Central memory CD8-positive, alpha-beta T cell (primary cell): ENCODE data around the gene CA10.

ENCODE experiments used
- ATAC-seq: fragments of 150-1000 bp; cut with Tn5 transposase; replicated peaks from 2 replicates; pipeline ENCODE4 v1.10.0; 2022; ENCODE audit warnings: mild to moderate bottlenecking, moderate FRiP score, moderate number of reproducible peaks; ENCODE audit not compliant: poor library complexity, severe bottlenecking; ENCODE audit errors: extremely low read depth
- DNase-seq, 2 donors: peaks; one replicate each; pipeline ENCODE4 v3.0.0; 2021; ENCODE audit warnings: low spot score in 2 of 2
- H3K27ac Mint-ChIP-seq: one replicate; pipeline ENCODE4 v1.8.0; 2022; ENCODE audit warnings: low read depth, mild to moderate bottlenecking, moderate library complexity, mixed read lengths
- H3K27me3 Mint-ChIP-seq: one replicate; pipeline ENCODE4 v1.8.0; 2022; ENCODE audit warnings: mixed read lengths
- H3K36me3 Mint-ChIP-seq: one replicate; pipeline ENCODE4 v1.8.0; 2022; ENCODE audit warnings: mild to moderate bottlenecking, moderate library complexity, mixed read lengths; ENCODE audit not compliant: insufficient read depth
- H3K4me1 Mint-ChIP-seq: one replicate; pipeline ENCODE4 v1.8.0; 2022; ENCODE audit warnings: mixed read lengths
- H3K4me3 Mint-ChIP-seq: one replicate; pipeline ENCODE4 v1.8.0; 2022; ENCODE audit warnings: mild to moderate bottlenecking, moderate library complexity, mixed read lengths
- H3K9me3 Mint-ChIP-seq: one replicate; pipeline ENCODE4 v1.8.0; 2022; ENCODE audit warnings: mixed read lengths

CA10 gene

DNA sequence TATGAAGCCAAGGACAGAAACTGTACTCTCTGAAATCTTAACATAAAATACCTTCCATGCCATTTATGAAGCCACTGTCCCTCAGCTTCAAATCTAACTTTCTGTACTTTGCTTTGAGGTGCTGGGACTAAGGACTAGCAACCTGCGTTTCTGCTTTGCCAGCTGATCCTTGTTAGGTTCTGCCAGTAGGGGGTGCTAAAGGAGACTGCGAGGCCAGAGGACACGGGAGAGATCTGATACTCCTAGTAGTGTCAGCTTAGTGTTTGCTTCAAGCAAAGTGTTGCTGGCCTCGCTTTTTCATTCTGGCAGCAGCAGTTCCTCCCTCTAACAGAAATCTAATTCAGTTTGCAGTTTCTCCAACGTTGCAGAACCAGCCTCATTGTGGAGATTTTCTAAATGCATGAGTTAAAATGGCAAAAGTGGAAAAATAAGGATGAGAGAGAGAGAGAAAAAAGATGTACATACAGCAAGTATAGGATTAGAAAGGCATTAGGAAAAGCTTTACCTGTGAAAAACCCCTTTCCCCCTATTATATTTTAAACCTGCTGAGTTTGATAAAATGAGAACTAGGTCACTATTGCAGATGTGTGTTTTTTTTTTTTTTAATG, 297.5 kb downstream of the CA10 start:
- H3K9me3 Mint-ChIP-seq = no peaks in the 10 kb centered on the region
- no peaks in the 10 kb centered on the region for H3K27me3 Mint-ChIP-seq
- H3K27ac Mint-ChIP-seq = no peak overlapping the region
- H3K36me3 Mint-ChIP-seq = no peaks in the 10 kb centered on the region
- H3K4me1 Mint-ChIP-seq = no peaks in the 10 kb centered on the region
- H3K4me3 Mint-ChIP-seq = no peak overlapping the region
- ATAC-seq (no peak), DNase-seq (no peak)

GRCh38 chr17:51857052-51857597, 301.4 kb downstream of the CA10 start:
- H3K27me3 Mint-ChIP-seq = peaks cover 15% of the 10 kb centered on the region
- no peak overlapping the region for H3K4me3 Mint-ChIP-seq
- no peak overlapping the region for H3K27ac Mint-ChIP-seq
- no peaks in the 10 kb centered on the region for H3K36me3 Mint-ChIP-seq
- no peaks in the 10 kb centered on the region for H3K9me3 Mint-ChIP-seq
- DNase-seq (no peak), ATAC-seq (no peak)
- no peaks in the 10 kb centered on the region for H3K4me1 Mint-ChIP-seq

DNA sequence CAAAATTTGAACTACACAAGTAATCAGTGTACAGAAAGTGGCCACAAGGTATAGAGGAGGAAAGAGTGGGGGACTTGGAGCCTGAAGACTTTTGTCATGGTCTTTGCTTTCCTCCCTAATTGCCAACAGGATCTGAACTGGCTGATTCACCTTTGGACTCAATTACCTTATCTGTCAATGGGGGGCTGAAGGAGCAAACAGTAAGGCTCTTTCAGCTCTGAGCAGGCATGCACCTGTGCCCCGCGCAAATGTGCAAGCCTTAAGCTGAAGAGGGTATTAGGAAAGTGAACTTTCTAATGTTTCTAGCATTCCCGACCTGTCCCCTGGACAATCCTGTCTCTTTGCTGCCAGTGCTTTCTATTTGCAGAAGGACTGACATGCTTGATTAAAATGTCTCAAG, 302.7 kb downstream of the CA10 start:
- Mint-ChIP-seq H3K27ac (no peak overlapping the region), H3K4me1 (no peaks in the 10 kb centered on the region), H3K27me3 (peaks cover 15% of the 10 kb centered on the region), H3K4me3 (no peak overlapping the region), H3K36me3 (no peaks in the 10 kb centered on the region), H3K9me3 (no peaks in the 10 kb centered on the region)
- DNase-seq (no peak), ATAC-seq (no peak)

DNA sequence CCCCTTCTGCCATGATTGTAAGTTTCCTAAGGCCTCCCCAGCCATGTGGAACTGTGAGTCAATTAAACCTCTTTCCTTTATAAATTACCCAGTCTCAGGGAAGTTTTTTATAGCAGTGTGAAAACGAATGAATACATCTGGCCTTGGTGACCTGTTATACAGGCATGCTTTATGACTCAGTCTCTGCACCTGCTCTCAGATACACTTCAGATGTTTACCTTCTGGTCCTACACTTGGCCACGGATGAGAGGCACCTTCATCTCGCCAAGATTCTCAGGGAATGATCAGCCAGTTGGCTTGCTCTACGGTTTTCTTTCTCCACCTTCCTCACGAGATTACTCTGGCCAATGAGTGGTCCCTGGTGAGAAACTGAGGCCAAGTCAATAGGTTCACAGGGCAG, 304.7 kb downstream of the CA10 start:
- Mint-ChIP-seq H3K4me3 (no peak overlapping the region), H3K27ac (no peak overlapping the region), H3K9me3 (no peaks in the 10 kb centered on the region), H3K36me3 (no peaks in the 10 kb centered on the region), H3K4me1 (no peaks in the 10 kb centered on the region), H3K27me3 (peaks cover 15% of the 10 kb centered on the region)
- ATAC-seq (no peak), DNase-seq (no peak)

DNA sequence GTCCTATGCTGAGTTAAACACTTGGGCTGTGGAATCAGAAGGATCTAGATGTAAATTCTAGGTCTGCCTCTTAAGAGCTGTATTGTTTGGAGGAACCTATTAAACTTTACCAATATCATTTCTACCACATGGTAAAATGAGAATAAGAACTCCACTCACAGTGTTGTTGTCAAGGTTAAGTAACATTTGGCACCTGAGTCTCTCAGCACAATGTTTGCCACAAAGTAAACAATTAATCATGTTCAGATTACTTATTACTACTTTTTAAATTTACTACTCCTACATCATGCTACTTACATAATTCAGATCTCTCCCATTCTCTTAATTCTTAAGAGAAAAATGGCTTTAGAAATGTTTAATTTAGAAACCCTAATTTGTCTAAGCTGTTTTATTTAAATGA, 305.9 kb downstream of the CA10 start:
- Mint-ChIP-seq H3K27me3 (peaks cover 15% of the 10 kb centered on the region), H3K27ac (no peak overlapping the region), H3K9me3 (no peaks in the 10 kb centered on the region), H3K4me3 (no peak overlapping the region), H3K36me3 (no peaks in the 10 kb centered on the region), H3K4me1 (no peaks in the 10 kb centered on the region)
- no peak for ATAC-seq
- DNase-seq = no peak

- no peak overlapping the region for H3K27ac Mint-ChIP-seq
- H3K27me3 Mint-ChIP-seq = peaks cover 22% of the 10 kb centered on the region
- DNase-seq (no peak), ATAC-seq (no peak)
- no peaks in the 10 kb centered on the region for H3K36me3 Mint-ChIP-seq
- no peaks in the 10 kb centered on the region for H3K4me1 Mint-ChIP-seq
- no peaks in the 10 kb centered on the region for H3K9me3 Mint-ChIP-seq
- no peak overlapping the region for H3K4me3 Mint-ChIP-seq
Observed at GRCh38 chr17:51850201-51850600, 308.3 kb downstream of the CA10 start.

DNA sequence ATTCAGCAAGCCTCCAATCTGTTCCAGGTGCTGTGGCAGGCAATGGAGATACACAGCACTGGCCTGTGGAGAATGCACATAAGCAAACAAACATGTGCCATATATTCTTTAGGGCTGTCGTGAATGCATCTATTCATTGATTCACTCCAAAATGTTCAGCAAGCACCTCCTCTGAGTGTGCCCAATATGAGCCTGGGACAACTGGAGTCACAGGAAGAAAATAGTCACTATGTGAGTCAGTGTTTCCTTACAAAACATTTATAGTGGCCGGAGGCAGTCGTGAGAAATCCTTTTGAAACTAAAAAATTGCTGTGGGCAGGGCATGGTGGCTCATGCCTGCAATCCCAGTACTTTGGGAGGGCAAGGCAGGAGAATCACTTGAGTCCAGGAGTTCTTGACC, 310.1 kb downstream of the CA10 start:
- Mint-ChIP-seq H3K9me3 (no peaks in the 10 kb centered on the region), H3K27ac (no peak overlapping the region), H3K4me3 (no peak overlapping the region), H3K36me3 (no peaks in the 10 kb centered on the region), H3K4me1 (no peaks in the 10 kb centered on the region), H3K27me3 (peaks cover 9% of the 10 kb centered on the region)
- ATAC-seq = no peak
- no peak for DNase-seq

GRCh38 chr17:51846566-51846965, 311.9 kb downstream of the CA10 start:
- no peaks in the 10 kb centered on the region for H3K4me1 Mint-ChIP-seq
- no peaks in the 10 kb centered on the region for H3K9me3 Mint-ChIP-seq
- H3K36me3 Mint-ChIP-seq = no peaks in the 10 kb centered on the region
- no peak overlapping the region for H3K4me3 Mint-ChIP-seq
- ATAC-seq (no peak), DNase-seq (no peak)
- no peak overlapping the region for H3K27ac Mint-ChIP-seq
- peaks cover 9% of the 10 kb centered on the region for H3K27me3 Mint-ChIP-seq

DNA sequence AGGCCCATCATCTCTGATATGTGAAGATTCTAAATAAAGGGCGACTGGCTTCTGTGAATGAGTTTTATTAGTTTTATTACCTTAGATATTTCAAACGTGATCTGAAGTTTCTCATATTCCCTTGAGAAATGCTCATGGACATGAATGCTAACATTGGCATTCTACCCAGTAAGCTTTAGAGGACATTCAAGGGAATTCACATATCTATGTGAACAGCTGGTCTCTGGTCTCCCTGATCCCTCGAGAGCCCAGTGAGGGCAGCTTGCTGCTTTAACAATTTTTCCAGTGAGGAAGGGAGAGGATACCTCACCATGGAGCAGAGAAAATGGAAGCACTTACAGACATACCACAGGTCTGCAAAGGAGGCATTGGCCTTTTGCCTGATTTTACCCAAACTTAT, 312.7 kb downstream of the CA10 start:
- ATAC-seq (no peak), DNase-seq (no peak)
- no peak overlapping the region for H3K4me3 Mint-ChIP-seq
- H3K4me1 Mint-ChIP-seq = no peaks in the 10 kb centered on the region
- H3K27ac Mint-ChIP-seq = no peak overlapping the region
- no peaks in the 10 kb centered on the region for H3K36me3 Mint-ChIP-seq
- no peaks in the 10 kb centered on the region for H3K9me3 Mint-ChIP-seq
- H3K27me3 Mint-ChIP-seq = peaks cover 9% of the 10 kb centered on the region

GRCh38 chr17:51842763-51843162, 315.8 kb downstream of the CA10 start:
- Mint-ChIP-seq H3K27ac (no peak overlapping the region), H3K9me3 (no peaks in the 10 kb centered on the region), H3K36me3 (no peaks in the 10 kb centered on the region), H3K4me1 (no peaks in the 10 kb centered on the region), H3K27me3 (peaks cover 9% of the 10 kb centered on the region), H3K4me3 (no peak overlapping the region)
- ATAC-seq (no peak), DNase-seq (no peak)

GRCh38 chr17:51841669-51842068, 316.8 kb downstream of the CA10 start:
- no peak overlapping the region for H3K27ac Mint-ChIP-seq
- H3K36me3 Mint-ChIP-seq = no peaks in the 10 kb centered on the region

GRCh38 chr17:51840688-51841087, 317.8 kb downstream of the CA10 start:
- Mint-ChIP-seq H3K9me3 (no peaks in the 10 kb centered on the region), H3K27me3 (peaks cover 3% of the 10 kb centered on the region), H3K27ac (no peak overlapping the region), H3K4me3 (no peak overlapping the region), H3K36me3 (no peaks in the 10 kb centered on the region), H3K4me1 (no peaks in the 10 kb centered on the region)
- DNase-seq (no peak), ATAC-seq (no peak)

More at GRCh38 chr17:51841669-51842068, 316.8 kb downstream of the CA10 start:
- DNase-seq (no peak), ATAC-seq (no peak)
- Mint-ChIP-seq H3K4me3 (no peak overlapping the region), H3K9me3 (no peaks in the 10 kb centered on the region), H3K27me3 (peaks cover 9% of the 10 kb centered on the region), H3K4me1 (no peaks in the 10 kb centered on the region)

GRCh38 chr17:51833620-51834019, 324.9 kb downstream of the CA10 start:
- ATAC-seq (no peak), DNase-seq (no peak)
- Mint-ChIP-seq H3K27ac (no peak overlapping the region), H3K4me3 (no peak overlapping the region), H3K4me1 (no peaks in the 10 kb centered on the region), H3K9me3 (no peaks in the 10 kb centered on the region), H3K36me3 (no peaks in the 10 kb centered on the region), H3K27me3 (no peaks in the 10 kb centered on the region)
